Measurements from ENCODE around the gene RTN4RL2.
"Not testable (repeated sequence)": the region's sequence is repeated elsewhere in the genome, so short reads cannot be mapped to it uniquely, and the experiment has no call there.

RTN4RL2 gene

GRCh38 chr11:57430952-57431351, 29.4 kb upstream of the RTN4RL2 start:
- DNase-seq: no peak
- intact Hi-C loops (cut with DNase I): no loop called here

- DNase-seq: peak in 2 of 42 donors; percentile 48
- intact Hi-C loops (cut with DNase I): no loop called here
These were observed 28.2 kb upstream of the RTN4RL2 start for GRCh38 chr11:57432149-57432561.

GRCh38 chr11:57432714-57433163, 27.6 kb upstream of the RTN4RL2 start:
- intact Hi-C loops (cut with DNase I): no loop called here
- peak in 5 of 42 donors; percentile 11 to 47 (median 36) for DNase-seq

DNA sequence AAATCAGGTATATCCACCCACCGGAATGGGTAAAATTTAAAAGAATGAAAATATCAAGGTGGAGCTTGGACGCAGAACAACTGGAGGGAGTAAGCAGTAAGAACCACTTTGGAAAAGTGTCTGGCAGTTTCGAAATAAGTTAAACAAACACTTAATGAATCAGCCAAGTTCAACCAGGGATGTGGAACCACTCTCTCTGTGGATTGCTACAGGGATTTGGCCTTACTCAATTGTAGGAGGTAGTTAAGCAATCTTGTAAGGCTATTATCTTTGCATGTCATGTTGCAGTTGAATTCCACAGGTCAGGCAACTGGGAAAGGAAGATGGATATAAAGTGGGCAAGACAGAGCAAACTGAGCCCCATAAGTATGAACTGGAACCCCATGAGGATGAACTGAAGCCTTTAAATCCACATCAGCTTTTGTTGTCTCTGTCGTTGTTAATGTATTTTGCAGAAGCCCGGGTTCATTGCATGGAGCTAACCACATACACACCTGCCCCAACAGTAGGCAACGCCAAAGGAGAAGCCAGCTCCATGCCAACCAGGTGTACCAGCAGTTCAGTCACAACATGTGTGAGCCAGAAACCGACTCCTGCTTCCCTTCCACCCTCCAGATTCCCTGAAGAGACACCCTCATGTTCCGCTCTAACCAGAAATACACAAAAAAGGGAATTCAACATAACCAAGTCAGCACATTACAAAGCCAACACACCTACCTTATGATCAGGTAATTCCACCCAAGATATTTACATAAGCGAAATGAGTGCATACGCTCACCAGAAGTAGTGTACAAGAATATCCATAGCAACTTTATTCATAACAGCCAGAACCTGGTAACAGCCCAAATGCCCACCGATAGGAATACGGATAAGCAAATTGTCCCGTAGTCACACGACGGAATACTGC, 25.4 kb upstream of the RTN4RL2 start:
- intact Hi-C loops (cut with DNase I): no loop called here
- DNase-seq: no peak

DNA sequence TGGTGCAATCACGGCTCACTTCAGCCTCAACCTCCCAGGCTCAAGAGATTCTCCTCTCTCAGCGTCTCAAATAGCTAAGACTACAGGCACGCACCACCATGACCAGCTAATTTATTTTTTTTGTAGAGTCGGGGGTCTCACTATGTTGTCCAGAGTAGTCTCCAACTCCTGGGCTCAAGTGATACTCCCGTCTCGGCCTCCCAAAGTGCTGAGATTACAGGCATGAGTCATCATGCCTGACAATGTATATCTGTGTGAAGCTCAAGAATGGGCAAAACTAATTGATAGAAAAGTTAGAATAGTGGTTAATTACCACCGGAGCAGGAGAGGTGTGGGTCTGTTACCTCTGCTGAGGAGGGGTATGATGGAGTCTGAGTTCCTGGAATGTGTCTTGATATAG, 24.3 kb upstream of the RTN4RL2 start:
- no peak for DNase-seq
- intact Hi-C loops (cut with DNase I): no loop called here

DNA sequence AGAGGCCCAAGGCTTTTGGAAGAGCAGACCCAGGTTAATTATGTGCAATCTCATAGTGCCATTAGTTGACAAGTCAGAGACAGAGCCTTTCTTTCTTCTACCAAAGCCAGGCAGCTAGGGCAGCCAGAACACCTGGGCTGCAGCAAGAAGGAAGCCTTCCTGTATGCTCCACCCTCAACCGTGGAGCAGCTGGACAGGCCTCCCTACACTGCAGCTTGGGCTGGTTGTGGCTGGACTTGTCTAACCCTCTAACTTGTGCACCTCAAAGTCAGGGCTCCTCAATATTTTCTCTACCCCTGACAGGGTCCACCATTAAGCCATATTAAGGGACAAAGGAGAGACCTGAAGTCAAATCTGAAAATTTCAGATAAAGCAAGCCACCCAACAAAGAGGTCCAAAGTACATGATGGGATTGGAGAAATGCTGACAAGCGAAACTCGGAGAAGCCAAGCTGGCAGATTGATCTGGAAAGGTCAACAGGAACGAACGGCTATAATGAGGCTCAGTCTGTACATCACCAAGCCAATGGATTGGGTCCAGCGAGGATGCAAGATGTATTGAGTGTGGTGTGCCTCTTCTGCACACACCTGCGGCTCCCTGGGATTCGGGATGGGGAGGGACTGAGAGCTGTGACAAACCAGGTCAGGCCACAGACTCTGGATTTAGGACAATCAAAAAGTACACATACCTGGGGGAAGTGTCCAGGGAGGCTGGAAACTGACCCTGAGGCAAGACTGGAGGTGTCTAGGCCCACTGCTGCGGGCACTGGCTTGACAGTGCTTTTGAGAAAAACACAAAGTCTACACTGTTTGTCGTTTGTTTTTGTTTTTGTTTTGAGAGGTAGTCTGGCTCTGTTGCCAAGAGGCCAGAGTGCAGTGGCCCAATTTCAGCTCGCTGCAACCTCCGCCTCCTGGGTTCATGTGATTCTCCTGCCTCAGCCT, 21.7 kb upstream of the RTN4RL2 start:
- intact Hi-C loops (cut with DNase I): no loop called here
- no peak for DNase-seq

GRCh38 chr11:57439786-57440185, 20.5 kb upstream of the RTN4RL2 start:
- no peak for DNase-seq
- intact Hi-C loops (cut with DNase I): no loop called here

DNA sequence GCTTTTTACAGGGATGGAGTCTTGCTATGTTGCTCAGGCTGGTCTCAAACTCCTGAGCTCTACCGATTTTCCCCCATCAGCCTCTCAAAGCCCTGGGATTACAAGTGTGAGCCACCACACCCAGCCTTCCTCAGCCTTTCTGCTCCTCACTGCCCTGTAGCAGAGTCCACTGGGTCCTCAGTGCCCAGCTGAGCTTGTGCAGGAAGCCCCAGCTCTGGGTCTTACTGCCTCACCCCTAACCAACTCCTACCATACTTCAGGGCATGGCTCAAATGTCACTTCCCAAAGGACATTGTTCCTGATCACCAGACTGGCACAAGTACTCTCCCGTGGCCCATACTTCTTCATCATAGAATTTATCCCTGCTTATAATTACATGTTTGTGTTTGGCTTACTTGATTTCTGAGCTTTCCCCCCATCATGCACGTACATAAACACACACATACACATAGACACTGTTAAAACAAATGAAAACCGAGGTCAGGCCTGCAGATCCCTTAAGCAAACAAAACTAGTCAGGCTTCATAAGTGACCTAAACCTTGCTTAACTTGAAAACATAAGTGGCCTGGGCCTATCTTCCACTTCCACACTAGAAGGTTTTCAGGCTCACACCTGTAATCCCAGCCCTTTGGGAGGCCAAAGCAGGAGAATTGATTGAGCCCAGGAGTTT, 19.4 kb upstream of the RTN4RL2 start:
- DNase-seq: no peak
- intact Hi-C loops (cut with DNase I): no loop called here

DNA sequence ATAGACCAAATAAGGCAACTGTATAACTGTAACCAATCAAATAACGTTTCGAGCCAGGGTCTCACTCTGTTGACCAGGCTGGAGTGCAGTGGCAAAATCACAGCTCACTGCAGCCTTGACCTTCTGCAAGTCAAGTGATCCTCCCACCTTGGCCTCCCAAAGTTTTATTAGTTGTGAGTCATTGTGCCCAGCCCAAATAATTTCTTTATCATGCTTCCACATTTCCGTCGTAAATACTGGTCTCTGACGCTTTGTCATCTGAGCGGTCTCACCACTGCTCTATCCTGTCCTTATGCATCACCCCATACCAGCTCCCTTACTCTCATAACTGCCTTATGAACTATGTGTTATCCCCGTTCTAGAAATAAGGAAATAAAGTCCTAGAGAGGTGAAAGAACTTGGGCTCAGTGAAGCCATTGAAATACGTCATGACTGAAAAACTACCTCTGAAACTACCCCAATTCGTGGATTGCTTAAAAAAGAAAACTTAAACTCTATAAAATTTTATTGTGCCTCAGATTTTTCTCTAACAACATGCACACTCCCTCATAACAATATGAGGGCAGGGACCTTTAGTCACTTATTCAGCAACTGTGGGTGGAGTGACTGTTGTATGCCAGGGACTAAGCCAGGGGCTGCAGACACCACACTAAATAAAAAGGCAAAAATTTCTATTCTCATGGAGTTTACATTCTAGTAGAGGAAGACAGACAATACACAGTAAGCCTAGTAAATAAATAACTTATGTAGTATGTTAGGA, 15.8 kb upstream of the RTN4RL2 start:
- intact Hi-C loops (cut with DNase I): no loop called here
- no peak for DNase-seq

GRCh38 chr11:57445122-57445394, 15.3 kb upstream of the RTN4RL2 start:
- intact Hi-C loops (cut with DNase I); DNase-seq: not testable (repeated sequence)

DNA sequence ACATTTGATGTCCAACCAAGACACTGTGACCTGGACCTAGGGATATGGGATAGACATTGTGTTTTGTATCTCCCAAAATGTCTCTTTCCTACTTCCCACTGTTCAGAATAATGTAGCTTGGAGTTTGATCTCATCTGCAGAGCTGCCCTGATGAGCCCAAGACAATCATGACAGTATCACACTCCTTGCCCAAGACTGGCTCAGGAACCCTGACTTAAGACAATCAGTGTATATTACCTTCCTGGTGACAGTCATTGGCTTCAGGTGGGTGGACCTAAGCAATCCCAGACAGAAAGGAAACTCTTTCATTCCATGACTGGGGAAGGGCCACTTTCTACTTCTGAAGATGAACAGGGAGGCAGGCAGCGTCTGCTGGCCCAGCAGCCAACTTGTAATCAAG, 14.3 kb upstream of the RTN4RL2 start:
- DNase-seq: no peak
- intact Hi-C loops (cut with DNase I): no loop called here

DNA sequence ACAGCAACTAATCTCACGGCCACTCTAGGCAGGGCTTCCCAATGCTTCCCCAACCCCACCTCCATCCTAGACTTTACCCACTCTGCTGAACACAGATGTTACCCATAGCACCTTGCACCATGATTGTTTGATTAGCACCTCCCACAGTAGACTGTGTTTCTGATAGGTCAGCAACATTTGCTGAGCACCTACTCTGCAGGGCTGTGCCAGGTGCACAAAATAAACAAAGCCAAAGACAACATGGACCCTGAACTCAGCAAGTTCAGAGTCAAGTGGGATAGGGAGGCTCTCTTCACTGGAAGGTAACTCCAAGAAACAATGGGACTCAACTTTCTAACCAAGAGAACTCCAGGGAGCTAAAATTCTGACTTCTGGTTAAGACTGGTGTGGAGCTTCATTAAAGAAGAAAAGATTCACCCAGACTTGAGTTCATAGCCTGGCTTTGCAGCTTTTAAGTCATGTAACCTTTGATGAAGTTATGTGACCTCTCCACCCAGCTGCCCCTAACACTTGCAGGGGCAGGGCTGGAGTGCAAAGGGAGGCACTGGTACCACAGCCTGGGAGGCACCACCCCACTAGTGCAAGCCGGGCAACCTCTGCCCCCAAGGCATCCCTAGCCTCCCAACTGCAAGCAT, 6.7 kb upstream of the RTN4RL2 start:
- no peak for DNase-seq
- intact Hi-C loops (cut with DNase I): no loop called here

- intact Hi-C loops (cut with DNase I): loop anchor here (5.0 kb wide), 1 partner anchor 70 kb away; no protein-coding TSS in a partner anchor
- peak; percentile 67 to 95 (median 88) for DNase-seq
These were observed 3.2 kb upstream of the RTN4RL2 start for GRCh38 chr11:57456960-57457642.

DNA sequence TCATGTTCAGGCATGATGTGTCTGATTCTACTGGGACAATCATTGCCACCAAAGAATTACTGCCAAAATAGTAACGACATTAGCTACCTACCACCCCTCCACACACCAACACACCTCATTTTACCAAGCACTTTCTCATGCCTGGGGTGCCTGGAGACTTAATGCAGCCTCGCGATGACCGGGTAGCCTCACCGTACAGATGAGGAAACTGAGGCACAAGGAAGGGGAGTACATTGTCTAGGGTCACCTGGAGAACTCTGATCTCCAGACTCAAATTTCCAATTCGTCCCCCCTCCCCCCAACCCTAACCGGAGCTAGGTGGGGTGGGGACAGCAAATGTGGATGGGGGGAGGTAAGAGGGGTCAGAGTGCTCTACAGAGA, 2.7 kb upstream of the RTN4RL2 start:
- DNase-seq: no peak
- intact Hi-C loops (cut with DNase I): loop anchor here (5.0 kb wide), 1 partner anchor 70 kb away; no protein-coding TSS in a partner anchor

- intact Hi-C loops (cut with DNase I): loop anchor here (5.0 kb wide), 1 partner anchor 69 kb away; no protein-coding TSS in a partner anchor
- DNase-seq: peak in 1 of 42 donors; percentile 16
These were observed 2.3 kb upstream of the RTN4RL2 start for GRCh38 chr11:57458060-57458409.

GRCh38 chr11:57458410-57459163, 1.7 kb upstream of the RTN4RL2 start:
- intact Hi-C loops (cut with DNase I): loop anchor here (5.0 kb wide), 1 partner anchor 69 kb away; no protein-coding TSS in a partner anchor
- DNase-seq: peak in 39 of 42 donors; percentile 25 to 77 (median 50)

Data from head of caudate nucleus (tissue), 42 donors.